Loucy (cell line): ENCODE measurements around the gene ADGRD1.

Source experiments
- EZH2phosphoT487 ChIP-seq: fragments of 200-600 bp; IDR thresholded peaks from 2 replicates; pipeline ENCODE4 v1.6.1; 2018; ENCODE audit warnings: antibody characterized with exemption, mild to moderate bottlenecking, moderate library complexity, borderline replicate concordance
- TF ChIP-seq, protein P1 (sequence below): fragments of 200-600 bp; sonication (generic); conservative IDR thresholded peaks from 2 replicates; pipeline ENCODE4 v1.5.1; 2014; ENCODE audit warnings: mild to moderate bottlenecking, antibody characterized with exemption, low read length

DNA sequence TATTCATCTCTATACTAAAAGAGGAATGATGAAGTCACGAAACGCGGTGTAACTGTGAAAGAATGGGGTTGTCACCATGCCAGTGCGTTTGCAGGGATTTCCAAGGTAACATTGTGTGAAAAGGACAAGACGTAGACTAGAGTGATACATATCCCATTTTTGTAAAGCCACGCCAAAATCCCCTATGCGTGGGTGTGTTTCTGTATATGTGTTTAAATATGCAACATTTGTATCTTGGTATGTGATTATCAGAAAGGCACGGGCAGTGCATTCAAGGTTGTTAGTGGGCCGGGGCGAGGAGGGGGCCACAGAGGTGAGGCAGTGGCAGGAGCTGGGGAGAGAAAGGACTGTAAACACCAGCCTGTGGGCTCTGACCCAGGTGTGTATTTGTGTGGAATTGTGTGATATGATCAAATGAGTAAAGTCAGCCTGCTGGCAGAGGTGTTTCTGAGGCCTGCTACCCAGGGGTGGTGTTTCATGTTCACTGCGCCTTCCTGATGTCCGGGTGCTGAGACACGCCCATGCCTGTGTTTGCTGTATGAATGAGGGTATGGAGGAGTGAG is 137.8 kb downstream of the ADGRD1 start:
- TF ChIP-seq, protein P1, sequence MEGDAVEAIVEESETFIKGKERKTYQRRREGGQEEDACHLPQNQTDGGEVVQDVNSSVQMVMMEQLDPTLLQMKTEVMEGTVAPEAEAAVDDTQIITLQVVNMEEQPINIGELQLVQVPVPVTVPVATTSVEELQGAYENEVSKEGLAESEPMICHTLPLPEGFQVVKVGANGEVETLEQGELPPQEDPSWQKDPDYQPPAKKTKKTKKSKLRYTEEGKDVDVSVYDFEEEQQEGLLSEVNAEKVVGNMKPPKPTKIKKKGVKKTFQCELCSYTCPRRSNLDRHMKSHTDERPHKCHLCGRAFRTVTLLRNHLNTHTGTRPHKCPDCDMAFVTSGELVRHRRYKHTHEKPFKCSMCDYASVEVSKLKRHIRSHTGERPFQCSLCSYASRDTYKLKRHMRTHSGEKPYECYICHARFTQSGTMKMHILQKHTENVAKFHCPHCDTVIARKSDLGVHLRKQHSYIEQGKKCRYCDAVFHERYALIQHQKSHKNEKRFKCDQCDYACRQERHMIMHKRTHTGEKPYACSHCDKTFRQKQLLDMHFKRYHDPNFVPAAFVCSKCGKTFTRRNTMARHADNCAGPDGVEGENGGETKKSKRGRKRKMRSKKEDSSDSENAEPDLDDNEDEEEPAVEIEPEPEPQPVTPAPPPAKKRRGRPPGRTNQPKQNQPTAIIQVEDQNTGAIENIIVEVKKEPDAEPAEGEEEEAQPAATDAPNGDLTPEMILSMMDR = no peak
- no peak for TF ChIP-seq EZH2phosphoT487
